ENCODE measurements around the gene RPP40.

DNA sequence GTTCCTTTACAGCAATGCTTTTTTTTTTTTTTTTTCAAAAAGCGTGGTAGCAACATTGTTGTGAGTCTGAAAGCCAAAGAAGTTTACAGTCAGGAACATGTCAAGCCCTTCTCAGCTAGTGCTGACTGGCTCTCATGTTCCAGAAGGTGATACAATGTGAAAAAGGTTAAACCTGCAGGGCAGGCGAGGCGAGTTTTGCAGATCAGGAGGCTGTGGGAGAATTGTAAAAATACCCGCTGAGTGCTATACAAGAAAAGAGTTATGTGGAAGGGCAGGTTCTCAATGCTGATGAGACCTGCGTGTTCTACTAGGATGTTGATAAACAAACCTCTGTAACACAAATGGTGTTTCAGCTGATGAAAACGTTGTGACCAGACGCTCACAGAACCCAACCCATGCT lies 30.9 kb upstream of the RPP40 start:
- TF ChIP-seq SP1 (IDR thresholded peaks at IDR 0.05; ENCODE audit: low read depth), result no peak
- TF ChIP-seq EZH2 (IDR thresholded peaks at IDR 0.05), result no peak
- TF ChIP-seq SRF (IDR thresholded peaks at IDR 0.05; ENCODE audit: low read depth), result no peak
- TF ChIP-seq, protein P1, sequence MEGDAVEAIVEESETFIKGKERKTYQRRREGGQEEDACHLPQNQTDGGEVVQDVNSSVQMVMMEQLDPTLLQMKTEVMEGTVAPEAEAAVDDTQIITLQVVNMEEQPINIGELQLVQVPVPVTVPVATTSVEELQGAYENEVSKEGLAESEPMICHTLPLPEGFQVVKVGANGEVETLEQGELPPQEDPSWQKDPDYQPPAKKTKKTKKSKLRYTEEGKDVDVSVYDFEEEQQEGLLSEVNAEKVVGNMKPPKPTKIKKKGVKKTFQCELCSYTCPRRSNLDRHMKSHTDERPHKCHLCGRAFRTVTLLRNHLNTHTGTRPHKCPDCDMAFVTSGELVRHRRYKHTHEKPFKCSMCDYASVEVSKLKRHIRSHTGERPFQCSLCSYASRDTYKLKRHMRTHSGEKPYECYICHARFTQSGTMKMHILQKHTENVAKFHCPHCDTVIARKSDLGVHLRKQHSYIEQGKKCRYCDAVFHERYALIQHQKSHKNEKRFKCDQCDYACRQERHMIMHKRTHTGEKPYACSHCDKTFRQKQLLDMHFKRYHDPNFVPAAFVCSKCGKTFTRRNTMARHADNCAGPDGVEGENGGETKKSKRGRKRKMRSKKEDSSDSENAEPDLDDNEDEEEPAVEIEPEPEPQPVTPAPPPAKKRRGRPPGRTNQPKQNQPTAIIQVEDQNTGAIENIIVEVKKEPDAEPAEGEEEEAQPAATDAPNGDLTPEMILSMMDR (IDR thresholded peaks at IDR 0.05 in 2 of 3, conservative IDR thresholded peaks at IDR 0.05 in 1 of 3; ENCODE audit: borderline replicate concordance in 1 of 3, insufficient read depth in 1 of 3, low read depth in 2 of 3, low read length in 2 of 3), result no peak
- TF ChIP-seq ZNF274 (IDR thresholded peaks at IDR 0.05; ENCODE audit: low read depth, low read length), result no peak
- no peak for TF ChIP-seq EGR1 (IDR thresholded peaks at IDR 0.05; ENCODE audit: low read depth)
- TF ChIP-seq POLR2AphosphoS5 (IDR thresholded peaks at IDR 0.05; ENCODE audit: low read depth, low read length), result no peak
- TF ChIP-seq, protein P2, sequence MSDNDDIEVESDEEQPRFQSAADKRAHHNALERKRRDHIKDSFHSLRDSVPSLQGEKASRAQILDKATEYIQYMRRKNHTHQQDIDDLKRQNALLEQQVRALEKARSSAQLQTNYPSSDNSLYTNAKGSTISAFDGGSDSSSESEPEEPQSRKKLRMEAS (IDR thresholded peaks at IDR 0.05), result no peak
- TF ChIP-seq ZBTB33 (IDR thresholded peaks at IDR 0.05; ENCODE audit: extremely low read depth, insufficient replicate concordance, low read length), result no peak
